Measurements from ENCODE around the gene TF.
A peak's percentile ranks its signal among the peaks of the same experiment; 100 is the strongest.
"Not testable (repeated sequence)": the region's sequence is repeated elsewhere in the genome, so short reads cannot be mapped to it uniquely, and the experiment has no call there.

Gene TF

GRCh38 chr3:133767607-133768006 is 21.4 kb downstream of the TF start:
- FAIRE-seq = no peak

- no peak for FAIRE-seq
Measured at GRCh38 chr3:133769536-133769935, 23.3 kb downstream of the TF start.

GRCh38 chr3:133773732-133774131 is 27.5 kb downstream of the TF start:
- no peak for FAIRE-seq

GRCh38 chr3:133775309-133775708 is 29.1 kb downstream of the TF start:
- FAIRE-seq = no peak

- FAIRE-seq = no peak
Measured at GRCh38 chr3:133775835-133776234, 29.6 kb downstream of the TF start.

GRCh38 chr3:133776794-133777438 is 30.7 kb downstream of the TF start:
- FAIRE-seq = no peak

- FAIRE-seq = no peak
Measured at GRCh38 chr3:133777807-133778568, 31.8 kb downstream of the TF start.

- FAIRE-seq = no peak
Measured at GRCh38 chr3:133779626-133780203, 33.5 kb downstream of the TF start.

GRCh38 chr3:133780756-133781155 is 34.6 kb downstream of the TF start:
- FAIRE-seq = not testable (repeated sequence)

- no peak for FAIRE-seq
Measured at GRCh38 chr3:133781570-133781969, 35.4 kb downstream of the TF start.

- no peak for FAIRE-seq
Measured at GRCh38 chr3:133782454-133782853, 36.3 kb downstream of the TF start.

GRCh38 chr3:133783762-133784161 is 37.6 kb downstream of the TF start:
- FAIRE-seq = no peak

GRCh38 chr3:133788024-133788423 is 41.8 kb downstream of the TF start:
- FAIRE-seq = no peak

GRCh38 chr3:133792171-133792763 is 46.1 kb downstream of the TF start:
- FAIRE-seq = no peak

GRCh38 chr3:133797396-133798105 is 51.4 kb downstream of the TF start:
- no peak for FAIRE-seq

- no peak for FAIRE-seq
Measured at GRCh38 chr3:133799794-133800585, 53.8 kb downstream of the TF start.

GRCh38 chr3:133803469-133803868 is 57.3 kb downstream of the TF start:
- no peak for FAIRE-seq

- FAIRE-seq = no peak
Measured at GRCh38 chr3:133804896-133805295, 58.7 kb downstream of the TF start.

GRCh38 chr3:133805384-133805701 is 59.1 kb downstream of the TF start:
- no peak for FAIRE-seq

GRCh38 chr3:133805702-133806475 is 59.7 kb downstream of the TF start, which contains the start of gene SRPRB:
Gene SRPRB (plus strand): TSS chr3:133805815. CDS start chr3:133805849, 34 bp downstream.
- peak; percentile 70 for FAIRE-seq

- no peak for FAIRE-seq
Measured at GRCh38 chr3:133812872-133813271, 66.7 kb downstream of the TF start.

- no peak for FAIRE-seq
Measured at GRCh38 chr3:133815386-133815785, 69.2 kb downstream of the TF start.
